ENCODE measurements around the gene SASS6. TPM values are rescaled to one million over a fixed set of nuclear protein-coding genes. Genes with fewer than 3 reads are reported as not detected.
A peak's percentile ranks its signal among the peaks of the same experiment; 100 is the strongest.

Gene SASS6
- total and polyA plus RNA-seq, 2 donors (not counting 1 experiment from before 2014, with no cell fraction given): 0.79 to 1.5 TPM

- no peaks in the 10 kb centered on the region for H3K27me3 ChIP-seq (ENCODE audit: control insufficient read depth, insufficient read depth, low read length)
- no peak overlapping the region for H3K4me3 ChIP-seq (replicated peaks in 1 of 4; ENCODE audit: control extremely low read depth in 1 of 4, insufficient read depth in 1 of 4, low read depth in 3 of 4, low read length in 4 of 4)
- no peaks in the 10 kb centered on the region for H3K9me3 ChIP-seq (ENCODE audit: control insufficient read depth, insufficient read depth, low read depth, low read length)
- no peaks in the 10 kb centered on the region for H3K4me1 ChIP-seq (ENCODE audit: control insufficient read depth, extremely low read depth, insufficient read depth, low read length)
- TF ChIP-seq CTCF (conservative IDR thresholded peaks at IDR 0.05 in 1 of 2, IDR thresholded peaks at IDR 0.05 in 1 of 2; ENCODE audit: low read depth in 1 of 2, low read length in 2 of 2) (no peak), EZH2 (IDR thresholded peaks at IDR 0.05; ENCODE audit: low read length, missing control alignments) (no peak)
- no peaks in the 10 kb centered on the region for H4K20me1 ChIP-seq (ENCODE audit: control insufficient read depth, extremely low read depth, insufficient read depth, low read length)
- no peak overlapping the region for H3K27ac ChIP-seq (ENCODE audit: insufficient read depth, low read length)
- no peak overlapping the region for H3K4me2 ChIP-seq (ENCODE audit: extremely low read depth, insufficient read depth, low read length)
- H2AFZ ChIP-seq (ENCODE audit: low read length): no peak overlapping the region
- no peak overlapping the region for H3K9ac ChIP-seq (ENCODE audit: insufficient read depth, low read length)
- DNase-seq (ENCODE audit: low read depth in 2 of 2): no peak
- H3K36me3 ChIP-seq (ENCODE audit: control insufficient read depth, insufficient read depth, low read length): no peaks in the 10 kb centered on the region
- peaks cover 29% of the 10 kb centered on the region for H3K79me2 ChIP-seq (ENCODE audit: control insufficient read depth, insufficient read depth, low read length)
Observed at GRCh38 chr1:100035214-100035613, 97.5 kb downstream of the SASS6 start.

DNA sequence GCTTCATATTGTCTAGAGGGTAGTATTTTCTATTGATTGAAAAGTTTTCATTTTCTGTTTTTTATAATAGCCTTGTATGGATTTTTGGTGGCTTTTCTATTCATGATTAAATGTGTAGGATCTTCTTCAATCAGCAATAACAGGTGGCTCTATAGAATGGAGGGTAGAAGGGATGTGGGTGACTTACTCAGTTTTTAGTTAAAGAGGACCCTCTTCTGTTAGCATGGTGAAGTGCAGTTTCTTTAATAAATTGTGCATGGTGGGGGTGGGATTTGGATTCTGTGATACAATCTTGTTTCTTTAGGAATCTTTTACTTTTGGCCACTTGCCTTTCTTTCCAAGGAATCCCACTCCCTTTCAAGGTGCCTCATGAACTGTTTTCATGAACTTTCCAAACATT lies 98.3 kb downstream of the SASS6 start:
- Histone ChIP-seq H3K27me3 (ENCODE audit: control insufficient read depth, insufficient read depth, low read length) (no peaks in the 10 kb centered on the region), H3K4me1 (ENCODE audit: control insufficient read depth, extremely low read depth, insufficient read depth, low read length) (no peaks in the 10 kb centered on the region), H3K9me3 (ENCODE audit: control insufficient read depth, insufficient read depth, low read depth, low read length) (no peaks in the 10 kb centered on the region), H2AFZ (ENCODE audit: low read length) (no peak overlapping the region), H3K79me2 (ENCODE audit: control insufficient read depth, insufficient read depth, low read length) (peaks cover 21% of the 10 kb centered on the region), H3K27ac (ENCODE audit: insufficient read depth, low read length) (no peak overlapping the region), H3K4me3 (replicated peaks in 1 of 4; ENCODE audit: control extremely low read depth in 1 of 4, insufficient read depth in 1 of 4, low read depth in 3 of 4, low read length in 4 of 4) (no peak overlapping the region), H3K9ac (ENCODE audit: insufficient read depth, low read length) (no peak overlapping the region), H4K20me1 (ENCODE audit: control insufficient read depth, extremely low read depth, insufficient read depth, low read length) (no peaks in the 10 kb centered on the region), H3K36me3 (ENCODE audit: control insufficient read depth, insufficient read depth, low read length) (no peaks in the 10 kb centered on the region), H3K4me2 (ENCODE audit: extremely low read depth, insufficient read depth, low read length) (no peak overlapping the region)
- peak in 1 of 2 donors; percentile 57 for DNase-seq (ENCODE audit: low read depth in 2 of 2)
- TF ChIP-seq CTCF (conservative IDR thresholded peaks at IDR 0.05 in 1 of 2, IDR thresholded peaks at IDR 0.05 in 1 of 2; ENCODE audit: low read depth in 1 of 2, low read length in 2 of 2) (peak; percentile 30 to 38), EZH2 (IDR thresholded peaks at IDR 0.05; ENCODE audit: low read length, missing control alignments) (no peak)

Other genes starting within 250 kb of the SASS6 start
- gene SLC35A3, start 162.9 kb downstream of the SASS6 start, total RNA-seq: 14.6 and 20.8 TPM in 2 replicates
- gene SLC35A3, start 162.9 kb downstream of the SASS6 start, polyA plus RNA-seq: 9.1 and 13.2 TPM in 2 replicates
- 14.1 and 16.3 TPM in 2 replicates for gene TRMT13, start 233 bp upstream of the SASS6 start, total RNA-seq
- 9.2 and 10.4 TPM in 2 replicates for gene TRMT13, start 233 bp upstream of the SASS6 start, polyA plus RNA-seq
- gene LRRC39, start 45.3 kb upstream of the SASS6 start, total RNA-seq: 0.50 and 0.51 TPM in 2 replicates
- gene LRRC39, start 45.3 kb upstream of the SASS6 start, polyA plus RNA-seq: 0.54 and 0.64 TPM in 2 replicates
- 5.4 and 7.9 TPM in 2 replicates for gene DBT, start 116.9 kb upstream of the SASS6 start, total RNA-seq
- gene DBT, start 116.9 kb upstream of the SASS6 start, polyA plus RNA-seq: 6.4 and 9.4 TPM in 2 replicates
- 35.4 and 45.9 TPM in 2 replicates for gene RTCA, start 133.3 kb upstream of the SASS6 start, total RNA-seq
- gene RTCA, start 133.3 kb upstream of the SASS6 start, polyA plus RNA-seq: 38.4 and 39.2 TPM in 2 replicates
- gene CDC14A, start 219.6 kb upstream of the SASS6 start, total RNA-seq: 3.3 and 3.5 TPM in 2 replicates
- 1.4 and 2.5 TPM in 2 replicates for gene CDC14A, start 219.6 kb upstream of the SASS6 start, polyA plus RNA-seq

All from fibroblast of lung (primary cell).